Neural progenitor cell (in vitro differentiated cells): ENCODE measurements around the gene R3HDM4. TPM values are rescaled to one million over a fixed set of nuclear protein-coding genes. Genes with fewer than 3 reads are reported as not detected.
A peak's percentile ranks its signal among the peaks of the same experiment; 100 is the strongest.

Source experiments
- DNase-seq: peaks from one replicate; pipeline ENCODE4 v3.0.0-alpha.2; 2016; ENCODE audit warnings: low spot score
- H2AFZ ChIP-seq: fragments of 200-600 bp; sonication (generic); replicated peaks from 2 replicates; pipeline ENCODE4 v1.6.1; 2016; ENCODE audit warnings: antibody characterized with exemption
- H3F3A ChIP-seq: fragments of 200-600 bp; sonication (generic); 2 replicates; pipeline ENCODE4 v1.6.1; 2016; ENCODE audit warnings: antibody characterized with exemption, low read depth
- H3K27ac ChIP-seq: fragments of 200-600 bp; sonication (generic); 2 replicates; pipeline ENCODE4 v1.5.1; 2016; ENCODE audit warnings: mild to moderate bottlenecking
- H3K27me3 ChIP-seq: fragments of 200-600 bp; sonication (generic); 2 replicates; pipeline ENCODE4 v1.6.1; 2016; ENCODE audit warnings: mild to moderate bottlenecking, moderate library complexity
- H3K36me3 ChIP-seq: fragments of 200-600 bp; sonication (generic); 2 replicates; pipeline ENCODE4 v1.5.1; 2016
- H3K4me1 ChIP-seq: fragments of 200-600 bp; sonication (generic); 2 replicates; pipeline ENCODE4 v1.6.1; 2016; ENCODE audit warnings: mixed run types
- H3K4me2 ChIP-seq: fragments of 200-600 bp; sonication (generic); 2 replicates; pipeline ENCODE4 v1.6.1; 2016
- H3K4me3 ChIP-seq: fragments of 200-600 bp; sonication (generic); 2 replicates; pipeline ENCODE4 v1.5.1; 2016
- H3K79me2 ChIP-seq: fragments of 200-600 bp; sonication (generic); 2 replicates; pipeline ENCODE4 v1.6.1; 2016; ENCODE audit warnings: low read depth
- H3K9ac ChIP-seq: fragments of 200-600 bp; sonication (generic); 2 replicates; pipeline ENCODE4 v1.6.1; 2016
- H3K9me3 ChIP-seq: fragments of 200-600 bp; sonication (generic); 2 replicates; pipeline ENCODE4 v1.5.1; 2016; ENCODE audit warnings: low read depth
- H4K20me1 ChIP-seq: fragments of 200-600 bp; sonication (generic); 2 replicates; pipeline ENCODE4 v1.6.1; 2016; ENCODE audit warnings: low read depth
- H3K27ac Mint-ChIP-seq: 3 replicates; pipeline ENCODE4 v1.8.0; 2021; ENCODE audit warnings: mixed read lengths
- H3K27me3 Mint-ChIP-seq: 2 replicates; pipeline ENCODE4 v1.8.0; 2022; ENCODE audit warnings: low read depth, mild to moderate bottlenecking, inconsistent platforms, moderate library complexity, mixed read lengths; ENCODE audit not compliant: insufficient read depth
- H3K36me3 Mint-ChIP-seq: 3 replicates; pipeline ENCODE4 v1.8.0; 2021; ENCODE audit warnings: mixed read lengths
- H3K4me1 Mint-ChIP-seq: 3 replicates; pipeline ENCODE4 v1.8.0; 2021; ENCODE audit warnings: mixed read lengths
- H3K4me3 Mint-ChIP-seq: 3 replicates; pipeline ENCODE4 v1.8.0; 2021; ENCODE audit warnings: mild to moderate bottlenecking, moderate library complexity, mixed read lengths
- H3K9me3 Mint-ChIP-seq: 3 replicates; pipeline ENCODE4 v1.8.0; 2020; ENCODE audit warnings: mixed read lengths
- EZH2 ChIP-seq: fragments of 200-600 bp; sonication (generic); IDR thresholded peaks from 2 replicates; pipeline ENCODE4 v1.6.1; 2017; ENCODE audit warnings: antibody characterized with exemption, mild to moderate bottlenecking, moderate library complexity
- EZH2phosphoT487 ChIP-seq: fragments of 200-600 bp; sonication (generic); IDR thresholded peaks from 2 replicates; pipeline ENCODE4 v1.6.1; 2017; ENCODE audit warnings: antibody characterized with exemption
- total RNA-seq: library from RNA; depleted of rRNA; stranded (reverse); fragments of >200 nt; gene quantifications from 2 replicates; pipeline ENCODE4 v1.2.3, GENCODE V29; 2015; ENCODE audit warnings: low replicate concordance
- TF ChIP-seq, protein P1 (sequence below): fragments of 200-600 bp; sonication (generic); IDR thresholded peaks from 2 replicates; pipeline ENCODE4 v1.5.1; 2017; ENCODE audit warnings: antibody characterized with exemption, mild to moderate bottlenecking

The R3HDM4 gene
- total RNA-seq, 1 donor from 2014 or later, result 22.7 TPM

DNA sequence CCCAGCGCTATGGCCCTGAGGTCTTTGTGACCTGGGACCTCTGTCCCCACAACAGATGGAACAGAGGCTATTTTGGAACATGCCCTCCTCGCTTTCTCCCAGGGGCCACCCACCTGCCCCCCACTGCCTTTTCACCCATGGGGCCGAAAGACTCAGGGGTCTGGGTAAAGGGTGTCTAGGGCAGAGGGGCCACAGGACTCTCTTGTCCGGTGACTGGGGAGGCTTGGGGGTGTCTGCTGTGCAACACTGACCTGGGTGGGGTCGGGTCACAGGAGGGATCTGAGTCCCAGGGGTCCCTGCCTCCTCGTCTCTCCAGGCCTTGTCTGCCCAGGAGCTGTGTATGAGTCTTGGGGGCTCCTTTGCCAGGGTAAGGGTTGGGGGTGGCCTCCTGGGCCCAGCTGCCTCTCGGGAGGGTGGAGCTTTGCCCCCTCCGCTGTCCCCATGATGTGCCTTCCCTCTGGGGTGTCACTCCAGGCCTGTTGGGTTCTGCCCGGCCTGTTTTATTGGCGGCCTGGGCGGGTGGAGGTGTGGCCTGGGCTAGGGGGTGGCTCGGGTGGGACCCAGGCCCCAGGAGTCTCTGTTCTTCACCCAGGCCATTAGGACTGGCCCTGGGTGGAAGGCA, 14.9 kb upstream of the R3HDM4 start:
- Mint-ChIP-seq H3K4me3 (peak overlapping the region; percentile 93), H3K9me3 (no peaks in the 10 kb centered on the region), H3K4me1 (peaks cover 5% of the 10 kb centered on the region), H3K27ac (no peak overlapping the region), H3K27me3 (peaks cover 2% of the 10 kb centered on the region), H3K36me3 (peaks cover 6% of the 10 kb centered on the region)
- H3K4me3 ChIP-seq, result peak overlapping the region; percentile 97
- H3K36me3 ChIP-seq, result no peaks in the 10 kb centered on the region
- peak overlapping the region; percentile 61 for H3K27ac ChIP-seq
- no peak overlapping the region for H3K9ac ChIP-seq
- H3K4me1 ChIP-seq, result peaks cover 14% of the 10 kb centered on the region
- no peaks in the 10 kb centered on the region for H3K9me3 ChIP-seq
- peaks cover 72% of the 10 kb centered on the region for H3K79me2 ChIP-seq
- peaks cover 4% of the 10 kb centered on the region for H3K27me3 ChIP-seq
- H3K4me2 ChIP-seq, result peak overlapping the region; percentile 84
- peaks cover 42% of the 10 kb centered on the region for H3F3A ChIP-seq
- TF ChIP-seq EZH2phosphoT487, result no peak
- TF ChIP-seq, protein P1, sequence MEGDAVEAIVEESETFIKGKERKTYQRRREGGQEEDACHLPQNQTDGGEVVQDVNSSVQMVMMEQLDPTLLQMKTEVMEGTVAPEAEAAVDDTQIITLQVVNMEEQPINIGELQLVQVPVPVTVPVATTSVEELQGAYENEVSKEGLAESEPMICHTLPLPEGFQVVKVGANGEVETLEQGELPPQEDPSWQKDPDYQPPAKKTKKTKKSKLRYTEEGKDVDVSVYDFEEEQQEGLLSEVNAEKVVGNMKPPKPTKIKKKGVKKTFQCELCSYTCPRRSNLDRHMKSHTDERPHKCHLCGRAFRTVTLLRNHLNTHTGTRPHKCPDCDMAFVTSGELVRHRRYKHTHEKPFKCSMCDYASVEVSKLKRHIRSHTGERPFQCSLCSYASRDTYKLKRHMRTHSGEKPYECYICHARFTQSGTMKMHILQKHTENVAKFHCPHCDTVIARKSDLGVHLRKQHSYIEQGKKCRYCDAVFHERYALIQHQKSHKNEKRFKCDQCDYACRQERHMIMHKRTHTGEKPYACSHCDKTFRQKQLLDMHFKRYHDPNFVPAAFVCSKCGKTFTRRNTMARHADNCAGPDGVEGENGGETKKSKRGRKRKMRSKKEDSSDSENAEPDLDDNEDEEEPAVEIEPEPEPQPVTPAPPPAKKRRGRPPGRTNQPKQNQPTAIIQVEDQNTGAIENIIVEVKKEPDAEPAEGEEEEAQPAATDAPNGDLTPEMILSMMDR, result no peak
- TF ChIP-seq EZH2, result no peak
- DNase-seq, result no peak
- peaks cover 39% of the 10 kb centered on the region for H4K20me1 ChIP-seq
- no peak overlapping the region for H2AFZ ChIP-seq

DNA sequence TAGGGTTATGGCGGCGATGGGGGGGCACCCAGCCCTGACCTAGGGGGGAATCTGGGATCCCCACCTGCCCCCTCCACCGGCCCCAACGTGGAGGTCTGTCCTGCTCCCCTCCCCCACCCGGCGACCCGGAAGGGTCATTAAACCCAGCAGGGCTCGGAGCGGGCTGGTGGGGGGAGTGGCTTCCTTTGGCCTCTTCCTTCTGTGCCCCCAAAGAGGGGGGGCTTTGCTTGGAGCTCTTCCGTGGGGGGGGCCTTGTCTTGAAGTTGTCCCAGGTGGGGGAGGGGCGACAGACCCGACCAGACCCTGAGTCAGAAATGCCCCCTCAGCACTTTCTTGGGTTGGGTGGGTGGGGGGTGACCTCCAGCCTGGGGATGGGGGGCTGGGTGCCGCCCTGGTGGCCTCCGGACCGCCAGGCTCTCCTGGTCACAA, 14.3 kb upstream of the R3HDM4 start:
- Histone ChIP-seq H3K9ac (peak overlapping the region; percentile 79), H3K36me3 (no peaks in the 10 kb centered on the region), H3K4me2 (peak overlapping the region; percentile 84), H3K4me3 (peak overlapping the region; percentile 97), H3K4me1 (peaks cover 10% of the 10 kb centered on the region), H3K27ac (peak overlapping the region; percentile 51), H4K20me1 (peaks cover 34% of the 10 kb centered on the region), H2AFZ (no peak overlapping the region), H3K79me2 (peaks cover 66% of the 10 kb centered on the region), H3K9me3 (no peaks in the 10 kb centered on the region), H3K27me3 (peaks cover 6% of the 10 kb centered on the region), H3F3A (peaks cover 45% of the 10 kb centered on the region)
- no peaks in the 10 kb centered on the region for H3K9me3 Mint-ChIP-seq
- H3K4me1 Mint-ChIP-seq, result peaks cover 3% of the 10 kb centered on the region
- peaks cover 2% of the 10 kb centered on the region for H3K27me3 Mint-ChIP-seq
- no peak overlapping the region for H3K27ac Mint-ChIP-seq
- H3K36me3 Mint-ChIP-seq, result peaks cover 6% of the 10 kb centered on the region
- peak overlapping the region; percentile 93 for H3K4me3 Mint-ChIP-seq
- TF ChIP-seq, protein P1, result no peak
- no peak for TF ChIP-seq EZH2
- no peak for TF ChIP-seq EZH2phosphoT487
- peak; percentile 70 for DNase-seq

DNA sequence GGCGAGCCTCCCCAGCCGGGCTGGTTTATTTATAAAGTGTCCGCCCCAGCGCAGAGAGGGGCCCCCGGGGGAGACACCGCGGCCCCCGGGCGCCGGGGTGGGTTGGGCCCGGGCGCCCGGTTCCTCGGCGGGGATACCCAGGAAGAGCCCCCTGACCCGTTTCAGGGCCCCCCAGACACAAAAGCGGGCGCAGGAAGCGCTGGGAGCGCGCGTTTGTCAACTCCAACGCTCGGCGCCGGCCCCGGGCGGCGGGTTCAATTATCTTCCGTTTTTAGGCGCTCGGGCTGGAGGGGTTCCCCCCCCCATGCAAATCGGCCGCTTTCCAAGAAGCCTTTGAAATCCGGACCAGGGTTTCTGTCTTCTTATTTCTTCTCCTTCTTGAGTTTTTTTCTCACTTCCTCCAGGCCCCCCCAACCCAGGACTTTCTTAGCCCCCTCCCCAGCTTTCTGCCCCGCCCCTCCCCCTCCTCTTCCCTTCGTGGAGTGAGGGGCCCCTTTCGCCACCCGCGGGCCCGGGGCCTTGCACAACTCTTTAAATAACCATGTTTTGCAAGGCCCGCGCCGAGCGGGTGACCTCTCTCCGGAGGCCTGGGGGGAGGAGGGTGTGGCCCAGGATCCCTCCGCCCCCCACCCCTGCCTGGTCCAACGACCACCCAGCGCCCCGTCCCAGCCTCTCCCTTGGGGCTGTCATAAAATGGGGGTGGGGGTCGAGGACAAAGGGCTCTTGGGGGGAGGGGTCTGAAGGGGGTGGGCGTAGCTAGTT, 13.8 kb upstream of the R3HDM4 start:
- no peaks in the 10 kb centered on the region for H3K9me3 ChIP-seq
- Mint-ChIP-seq H3K9me3 (no peaks in the 10 kb centered on the region), H3K4me1 (peaks cover 5% of the 10 kb centered on the region), H3K36me3 (peaks cover 4% of the 10 kb centered on the region), H3K27me3 (peaks cover 4% of the 10 kb centered on the region), H3K27ac (no peak overlapping the region), H3K4me3 (peak overlapping the region; percentile 93)
- peak overlapping the region; percentile 97 for H3K4me3 ChIP-seq
- TF ChIP-seq EZH2phosphoT487 (no peak), EZH2 (no peak)
- TF ChIP-seq, protein P1, result no peak
- peaks cover 10% of the 10 kb centered on the region for H3K4me1 ChIP-seq
- peaks cover 47% of the 10 kb centered on the region for H3F3A ChIP-seq
- H3K27ac ChIP-seq, result peak overlapping the region; percentile 51
- H3K79me2 ChIP-seq, result peaks cover 60% of the 10 kb centered on the region
- peaks cover 28% of the 10 kb centered on the region for H4K20me1 ChIP-seq
- H2AFZ ChIP-seq, result no peak overlapping the region
- H3K4me2 ChIP-seq, result peak overlapping the region; percentile 84
- H3K9ac ChIP-seq, result peak overlapping the region; percentile 79
- no peaks in the 10 kb centered on the region for H3K36me3 ChIP-seq
- DNase-seq, result peak; percentile 78
- H3K27me3 ChIP-seq, result peaks cover 12% of the 10 kb centered on the region
